Measurements from ENCODE around the gene CCDC200. TPM values are rescaled to one million over a fixed set of nuclear protein-coding genes. Genes with fewer than 3 reads are reported as not detected.
"Not testable (repeated sequence)": the region's sequence is repeated elsewhere in the genome, so short reads cannot be mapped to it uniquely, and the experiment has no call there.

CCDC200 gene
- not detected in 2 replicates for total RNA-seq

- DNase-seq (ENCODE audit: low read depth in 2 of 2), result not testable (repeated sequence)
These were observed at the start of gene CCDC200 for GRCh38 chr17:43228020-43228782. Gene CCDC200 (minus strand): TSS chr17:43228623. CDS start chr17:43228554, 69 bp downstream.

DNA sequence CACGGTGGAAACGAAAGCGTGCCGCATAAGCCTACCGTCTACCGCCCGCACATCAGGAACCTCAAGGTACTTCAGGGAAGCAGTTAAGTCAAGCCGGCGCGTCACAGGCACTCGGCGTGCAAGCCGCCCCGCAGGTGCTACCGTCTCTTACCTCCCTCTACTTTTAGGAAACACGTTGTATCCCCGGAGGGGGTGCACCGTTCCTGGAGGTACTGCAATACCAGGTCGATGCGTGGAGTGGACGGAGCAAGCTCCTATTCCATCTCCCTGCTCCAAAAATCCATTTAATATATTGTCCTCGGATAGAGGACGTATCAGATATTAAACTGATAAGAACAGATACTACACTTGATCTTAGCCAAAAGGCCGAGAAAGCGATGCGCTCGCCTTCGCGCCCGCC, 44.5 kb upstream of the CCDC200 start:
- not testable (repeated sequence) for DNase-seq (ENCODE audit: low read depth in 2 of 2)

GRCh38 chr17:43272483-43272882, 44.1 kb upstream of the CCDC200 start:
- DNase-seq (ENCODE audit: low read depth in 2 of 2), result not testable (repeated sequence)

DNA sequence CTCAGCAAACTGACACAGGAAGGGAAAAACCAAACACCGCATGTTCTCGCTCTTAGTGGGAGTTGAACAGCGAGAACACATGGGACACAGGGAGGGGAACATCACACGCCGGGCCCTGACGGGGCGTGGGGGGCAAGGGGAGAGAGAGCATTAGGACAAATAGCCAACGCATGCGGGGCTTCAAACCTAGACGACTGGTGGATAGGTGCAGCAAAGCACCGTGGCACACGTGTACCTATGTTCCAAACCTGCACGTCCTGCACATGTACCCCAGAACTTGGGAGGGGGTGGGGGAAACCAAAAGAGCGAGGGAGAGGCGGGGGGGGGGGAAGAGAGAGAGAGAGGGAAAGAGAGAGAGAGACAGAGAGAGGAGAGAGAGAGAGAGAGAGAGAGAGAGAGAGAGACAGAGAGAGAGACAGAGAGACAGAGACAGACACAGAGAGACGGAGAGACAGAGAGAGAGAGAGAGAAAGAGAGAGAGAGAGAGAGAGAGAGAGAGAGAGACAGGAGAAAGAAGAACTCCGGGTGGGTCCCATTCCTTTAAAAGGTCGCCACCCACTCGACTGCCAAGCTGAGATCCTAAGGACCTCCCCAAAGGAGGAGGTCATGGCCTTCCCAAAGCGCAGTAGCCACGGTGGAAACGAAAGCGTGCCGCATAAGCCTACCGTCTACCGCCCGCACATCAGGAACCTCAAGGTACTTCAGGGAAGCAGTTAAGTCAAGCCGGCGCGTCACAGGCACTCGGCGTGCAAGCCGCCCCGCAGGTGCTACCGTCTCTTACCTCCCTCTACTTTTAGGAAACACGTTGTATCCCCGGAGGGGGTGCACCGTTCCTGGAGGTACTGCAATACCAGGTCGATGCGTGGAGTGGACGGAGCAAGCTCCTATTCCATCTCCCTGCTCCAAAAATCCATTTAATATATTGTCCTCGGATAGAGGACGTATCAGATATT, 42.4 kb upstream of the CCDC200 start:
- not testable (repeated sequence) for DNase-seq (ENCODE audit: low read depth in 2 of 2)

GRCh38 chr17:43246456-43246855, 18.0 kb upstream of the CCDC200 start:
- DNase-seq (ENCODE audit: low read depth in 2 of 2), result not testable (repeated sequence)

DNA sequence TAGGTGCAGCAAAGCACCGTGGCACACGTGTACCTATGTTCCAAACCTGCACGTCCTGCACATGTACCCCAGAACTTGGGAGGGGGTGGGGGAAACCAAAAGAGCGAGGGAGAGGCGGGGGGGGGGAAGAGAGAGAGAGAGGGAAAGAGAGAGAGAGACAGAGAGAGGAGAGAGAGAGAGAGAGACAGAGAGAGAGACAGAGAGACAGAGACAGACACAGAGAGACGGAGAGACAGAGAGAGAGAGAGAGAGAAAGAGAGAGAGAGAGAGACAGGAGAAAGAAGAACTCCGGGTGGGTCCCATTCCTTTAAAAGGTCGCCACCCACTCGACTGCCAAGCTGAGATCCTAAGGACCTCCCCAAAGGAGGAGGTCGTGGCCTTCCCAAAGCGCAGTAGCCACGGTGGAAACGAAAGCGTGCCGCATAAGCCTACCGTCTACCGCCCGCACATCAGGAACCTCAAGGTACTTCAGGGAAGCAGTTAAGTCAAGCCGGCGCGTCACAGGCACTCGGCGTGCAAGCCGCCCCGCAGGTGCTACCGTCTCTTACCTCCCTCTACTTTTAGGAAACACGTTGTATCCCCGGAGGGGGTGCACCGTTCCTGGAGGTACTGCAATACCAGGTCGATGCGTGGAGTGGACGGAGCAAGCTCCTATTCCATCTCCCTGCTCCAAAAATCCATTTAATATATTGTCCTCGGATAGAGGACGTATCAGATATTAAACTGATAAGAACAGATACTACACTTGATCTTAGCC, 12.4 kb upstream of the CCDC200 start:
- DNase-seq (ENCODE audit: low read depth in 2 of 2), result not testable (repeated sequence)

- DNase-seq (ENCODE audit: low read depth in 2 of 2), result not testable (repeated sequence)
These were observed 11.2 kb upstream of the CCDC200 start for GRCh38 chr17:43239597-43239996.

GRCh38 chr17:43233877-43234276, 5.5 kb upstream of the CCDC200 start, which contains the start of gene RNU2-1:
Gene RNU2-1 (minus strand): TSS chr17:43233977.
- DNase-seq (ENCODE audit: low read depth in 2 of 2), result not testable (repeated sequence)

DNA sequence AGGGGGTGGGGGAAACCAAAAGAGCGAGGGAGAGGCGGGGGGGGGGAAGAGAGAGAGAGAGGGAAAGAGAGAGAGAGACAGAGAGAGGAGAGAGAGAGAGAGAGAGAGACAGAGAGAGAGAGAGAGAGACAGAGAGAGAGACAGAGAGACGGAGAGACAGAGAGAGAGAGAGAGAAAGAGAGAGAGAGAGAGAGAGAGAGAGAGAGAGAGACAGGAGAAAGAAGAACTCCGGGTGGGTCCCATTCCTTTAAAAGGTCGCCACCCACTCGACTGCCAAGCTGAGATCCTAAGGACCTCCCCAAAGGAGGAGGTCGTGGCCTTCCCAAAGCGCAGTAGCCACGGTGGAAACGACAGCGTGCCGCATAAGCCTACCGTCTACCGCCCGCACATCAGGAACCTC, 4.8 kb upstream of the CCDC200 start:
- DNase-seq (ENCODE audit: low read depth in 2 of 2), result not testable (repeated sequence)

- DNase-seq (ENCODE audit: low read depth in 2 of 2), result not testable (repeated sequence)
These were observed 3.7 kb upstream of the CCDC200 start for GRCh38 chr17:43232021-43232699.

DNA sequence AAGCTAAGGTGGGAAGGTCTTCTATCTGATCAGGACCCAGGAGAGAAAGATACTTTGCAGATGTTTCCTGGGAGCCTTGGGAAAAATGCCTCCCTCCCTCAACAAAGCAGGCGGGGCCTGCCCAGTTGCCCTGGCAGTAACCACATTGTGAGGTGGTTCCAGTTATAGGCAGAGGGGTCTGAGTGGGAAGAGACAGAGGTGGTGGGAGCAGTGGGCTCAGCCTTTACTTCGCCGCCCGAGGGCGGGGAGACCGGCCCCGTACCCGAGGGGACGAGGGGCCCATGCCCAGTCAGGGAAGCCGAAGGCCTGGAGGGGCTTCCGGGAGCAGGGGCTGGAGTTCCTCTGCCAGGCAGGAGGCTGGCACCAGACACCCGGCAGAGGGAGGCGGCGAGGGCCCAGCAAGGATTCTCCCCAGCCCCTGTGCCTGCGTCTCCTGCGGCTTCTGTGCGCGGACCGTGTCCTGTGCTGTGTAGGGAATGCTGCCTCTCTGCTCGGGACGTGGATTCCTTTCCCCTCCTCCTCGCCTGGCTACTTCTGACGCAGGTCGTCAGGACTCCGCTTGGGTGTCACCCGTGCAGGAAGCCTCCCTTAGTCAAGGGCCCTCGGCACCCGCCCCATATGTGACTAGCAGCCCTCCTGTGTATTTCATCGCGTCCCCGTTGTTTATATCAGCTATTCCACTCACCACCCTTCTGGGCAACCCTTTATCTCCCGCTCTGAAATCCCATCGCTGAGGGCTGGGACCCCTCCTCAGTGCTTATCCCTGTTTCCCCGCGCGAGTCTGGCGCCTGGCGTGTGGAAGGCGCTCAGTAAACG, 3.0 kb upstream of the CCDC200 start:
- DNase-seq (ENCODE audit: low read depth in 2 of 2), result not testable (repeated sequence)

DNA sequence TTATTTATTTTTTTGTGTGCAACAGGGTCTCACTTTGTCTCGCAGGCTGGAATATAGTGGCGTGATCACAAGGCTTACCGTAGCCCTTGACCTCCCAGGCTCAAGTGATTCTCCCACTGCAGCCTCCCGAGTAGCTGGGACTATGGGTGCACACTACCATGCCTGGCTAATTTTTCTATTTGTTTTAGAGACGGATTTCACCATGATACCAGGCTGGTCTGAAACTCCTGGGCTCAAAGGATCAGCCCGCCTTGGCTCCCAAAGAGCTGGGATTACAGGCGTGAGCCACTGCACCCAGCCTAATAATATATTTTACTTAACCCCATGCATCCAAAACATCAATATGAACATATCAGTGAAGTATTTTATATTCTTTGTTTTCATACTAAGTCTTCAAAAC, 2.0 kb downstream of the CCDC200 start:
- no peak for DNase-seq (ENCODE audit: low read depth in 2 of 2)

GRCh38 chr17:43224146-43224705, 4.2 kb downstream of the CCDC200 start:
- DNase-seq (ENCODE audit: low read depth in 2 of 2), result no peak

- DNase-seq (ENCODE audit: low read depth in 2 of 2), result no peak
These were observed 7.8 kb downstream of the CCDC200 start for GRCh38 chr17:43220511-43221125.

GRCh38 chr17:43219746-43220380, 8.6 kb downstream of the CCDC200 start:
- DNase-seq (ENCODE audit: low read depth in 2 of 2), result no peak

GRCh38 chr17:43219001-43219400, 9.4 kb downstream of the CCDC200 start:
- no peak for DNase-seq (ENCODE audit: low read depth in 2 of 2)

DNA sequence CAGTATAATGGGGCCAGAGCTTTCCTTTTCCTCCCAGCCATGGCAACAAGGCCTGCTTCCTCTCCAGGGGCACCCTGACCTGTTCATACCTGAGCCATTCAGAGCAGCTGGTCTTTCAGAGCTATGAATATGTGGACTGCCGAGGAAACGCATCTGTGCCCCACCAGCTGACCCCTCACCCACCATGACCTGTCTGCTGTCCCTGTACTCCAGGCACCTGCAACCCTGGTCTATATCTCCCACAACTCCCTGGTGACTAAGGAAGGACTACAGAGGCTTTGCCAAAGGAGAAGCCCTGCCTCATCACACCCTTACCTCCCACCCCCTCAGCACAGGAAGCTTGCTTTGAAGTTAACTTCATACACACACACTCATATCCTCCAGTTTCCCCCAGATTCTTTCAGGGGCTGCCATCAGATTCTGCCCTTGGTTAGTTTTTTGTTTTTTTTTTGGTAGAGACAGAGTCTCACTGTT, 10.8 kb downstream of the CCDC200 start:
- DNase-seq (ENCODE audit: low read depth in 2 of 2), result no peak

DNA sequence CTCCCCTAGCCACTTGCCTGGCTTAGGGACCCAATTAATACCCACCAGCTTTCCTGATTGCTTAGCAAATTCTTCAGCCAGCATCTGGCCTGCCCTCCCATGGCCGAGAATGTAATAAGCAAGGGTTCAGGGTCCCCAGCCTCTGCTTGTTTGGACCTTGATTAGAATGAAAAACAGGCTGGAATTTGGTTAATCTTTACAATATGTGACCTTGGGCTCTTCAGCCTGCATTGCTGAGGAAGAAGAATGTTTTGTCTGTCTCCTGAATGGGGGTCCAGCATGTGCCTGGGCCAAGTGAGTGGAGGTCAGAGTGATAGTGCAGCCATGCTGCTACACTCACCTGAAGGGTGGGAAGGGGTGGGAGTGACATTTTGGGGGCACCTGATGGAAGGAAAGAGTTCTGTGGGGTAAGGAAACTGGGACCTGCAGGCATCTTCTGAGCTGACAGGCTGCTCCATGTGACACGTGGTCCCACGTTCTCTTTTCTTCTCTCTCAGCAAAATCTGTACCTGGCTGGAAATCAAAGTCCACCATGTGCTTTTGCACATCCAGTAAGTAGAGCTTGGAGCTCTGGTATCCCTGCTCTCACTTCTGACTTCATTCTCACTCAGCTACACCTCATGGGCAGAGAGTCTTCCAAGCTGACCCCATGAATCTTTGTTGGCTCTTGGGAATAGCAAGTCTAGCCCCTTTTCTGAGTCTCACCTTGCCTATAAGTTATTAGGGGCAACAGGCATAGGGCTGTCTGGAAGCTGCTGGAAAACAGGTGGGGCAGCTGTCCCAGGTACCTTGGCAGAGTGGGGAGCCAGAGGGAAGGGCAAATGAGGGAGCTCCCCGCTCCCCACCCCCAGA, 11.4 kb downstream of the CCDC200 start:
- DNase-seq (ENCODE audit: low read depth in 2 of 2), result no peak
